ENCODE data around the gene ABCA3. TPM values are rescaled to one million over a fixed set of nuclear protein-coding genes. Genes with fewer than 3 reads are reported as not detected.

ABCA3 gene
- total and polyA plus RNA-seq, 2 experiments from 2014 or later: 3.0 to 4.1 TPM

- TF ChIP-seq ETS1 (IDR thresholded peaks at IDR 0.05): no peak
- TF ChIP-seq EZH2 (IDR thresholded peaks at IDR 0.05; ENCODE audit: low read depth, unreplicated experiment): no peak
- no peak for TF ChIP-seq CREB1 (CRISPR knock-in tag; IDR thresholded peaks at IDR 0.05; ENCODE audit: low read depth)
- no peak for TF ChIP-seq JUNB (IDR thresholded peaks at IDR 0.05; ENCODE audit: unreplicated experiment)
- no peak for TF ChIP-seq ZNF331 (CRISPR knock-in tag; IDR thresholded peaks at IDR 0.05; ENCODE audit: low read depth)
- no peak for TF ChIP-seq NANOG (IDR thresholded peaks at IDR 0.05; ENCODE audit: borderline replicate concordance)
Measured at GRCh38 chr16:2253293-2253692, 87.2 kb downstream of the ABCA3 start (continued).

GRCh38 chr16:2252806-2253148 lies 87.8 kb downstream of the ABCA3 start:
- H3K4me3 Mint-ChIP-seq: peak overlapping the region; percentile 12; the same call in 2 of the 3 replicates
- peak overlapping the region; percentile 27; the same call in 1 of the 2 replicates for H3K27ac Mint-ChIP-seq
- peaks cover 77% of the 10 kb centered on the region for H3K36me3 Mint-ChIP-seq (ENCODE audit: low read depth)
- peak overlapping the region; percentile 23; the same call in 1 of the 2 replicates for H3K4me2 ChIP-seq
- H3K4me1 ChIP-seq (ENCODE audit: insufficient read depth): peaks cover 11% of the 10 kb centered on the region; the same call in 1 of the 2 replicates
- H3K27ac ChIP-seq (ENCODE audit: low read depth): peak overlapping the region; percentile 97
- H2AFZ ChIP-seq: no peak overlapping the region
- DNase-seq (ENCODE audit: low spot score) (no peak), ATAC-seq (no peak)
- peaks cover 40% of the 10 kb centered on the region for H3K79me2 ChIP-seq (replicated peaks; ENCODE audit: insufficient read depth)
- H3K4me3 ChIP-seq: no peak overlapping the region
- no peaks in the 10 kb centered on the region for H3K27me3 ChIP-seq (ENCODE audit: insufficient read depth)
- H3K36me3 ChIP-seq (ENCODE audit: insufficient read depth): peaks cover 34% of the 10 kb centered on the region
- no peaks in the 10 kb centered on the region for H3K9me2 ChIP-seq (ENCODE audit: insufficient read depth)
- H3K27me3 Mint-ChIP-seq (ENCODE audit: insufficient read depth, low read depth, poor library complexity): peaks cover 12% of the 10 kb centered on the region
- H3K9me3 Mint-ChIP-seq: no peaks in the 10 kb centered on the region
- peaks cover 28% of the 10 kb centered on the region for H4K20me1 ChIP-seq (replicated peaks; ENCODE audit: insufficient read depth)
- H3K4me1 Mint-ChIP-seq: peaks cover 12% of the 10 kb centered on the region
- H3F3A ChIP-seq (replicated peaks; ENCODE audit: low read depth): peaks cover 58% of the 10 kb centered on the region
- TF ChIP-seq CREB1 (CRISPR knock-in tag; IDR thresholded peaks at IDR 0.05; ENCODE audit: low read depth) (no peak), ZNF331 (CRISPR knock-in tag; IDR thresholded peaks at IDR 0.05; ENCODE audit: low read depth) (no peak), POLR2AphosphoS5 (IDR thresholded peaks at IDR 0.05; ENCODE audit: low read depth) (no peak), ZNF114 (CRISPR knock-in tag; IDR thresholded peaks at IDR 0.05) (no peak), STAT1 (IDR thresholded peaks at IDR 0.05; ENCODE audit: unreplicated experiment) (no peak), NANOG (IDR thresholded peaks at IDR 0.05; ENCODE audit: borderline replicate concordance) (no peak), CTCF (conservative IDR thresholded peaks at IDR 0.05; ENCODE audit: low read depth in 2 of 2) (no peak), EZH2 (IDR thresholded peaks at IDR 0.05; ENCODE audit: low read depth, unreplicated experiment) (no peak)
- TF ChIP-seq, protein P1, sequence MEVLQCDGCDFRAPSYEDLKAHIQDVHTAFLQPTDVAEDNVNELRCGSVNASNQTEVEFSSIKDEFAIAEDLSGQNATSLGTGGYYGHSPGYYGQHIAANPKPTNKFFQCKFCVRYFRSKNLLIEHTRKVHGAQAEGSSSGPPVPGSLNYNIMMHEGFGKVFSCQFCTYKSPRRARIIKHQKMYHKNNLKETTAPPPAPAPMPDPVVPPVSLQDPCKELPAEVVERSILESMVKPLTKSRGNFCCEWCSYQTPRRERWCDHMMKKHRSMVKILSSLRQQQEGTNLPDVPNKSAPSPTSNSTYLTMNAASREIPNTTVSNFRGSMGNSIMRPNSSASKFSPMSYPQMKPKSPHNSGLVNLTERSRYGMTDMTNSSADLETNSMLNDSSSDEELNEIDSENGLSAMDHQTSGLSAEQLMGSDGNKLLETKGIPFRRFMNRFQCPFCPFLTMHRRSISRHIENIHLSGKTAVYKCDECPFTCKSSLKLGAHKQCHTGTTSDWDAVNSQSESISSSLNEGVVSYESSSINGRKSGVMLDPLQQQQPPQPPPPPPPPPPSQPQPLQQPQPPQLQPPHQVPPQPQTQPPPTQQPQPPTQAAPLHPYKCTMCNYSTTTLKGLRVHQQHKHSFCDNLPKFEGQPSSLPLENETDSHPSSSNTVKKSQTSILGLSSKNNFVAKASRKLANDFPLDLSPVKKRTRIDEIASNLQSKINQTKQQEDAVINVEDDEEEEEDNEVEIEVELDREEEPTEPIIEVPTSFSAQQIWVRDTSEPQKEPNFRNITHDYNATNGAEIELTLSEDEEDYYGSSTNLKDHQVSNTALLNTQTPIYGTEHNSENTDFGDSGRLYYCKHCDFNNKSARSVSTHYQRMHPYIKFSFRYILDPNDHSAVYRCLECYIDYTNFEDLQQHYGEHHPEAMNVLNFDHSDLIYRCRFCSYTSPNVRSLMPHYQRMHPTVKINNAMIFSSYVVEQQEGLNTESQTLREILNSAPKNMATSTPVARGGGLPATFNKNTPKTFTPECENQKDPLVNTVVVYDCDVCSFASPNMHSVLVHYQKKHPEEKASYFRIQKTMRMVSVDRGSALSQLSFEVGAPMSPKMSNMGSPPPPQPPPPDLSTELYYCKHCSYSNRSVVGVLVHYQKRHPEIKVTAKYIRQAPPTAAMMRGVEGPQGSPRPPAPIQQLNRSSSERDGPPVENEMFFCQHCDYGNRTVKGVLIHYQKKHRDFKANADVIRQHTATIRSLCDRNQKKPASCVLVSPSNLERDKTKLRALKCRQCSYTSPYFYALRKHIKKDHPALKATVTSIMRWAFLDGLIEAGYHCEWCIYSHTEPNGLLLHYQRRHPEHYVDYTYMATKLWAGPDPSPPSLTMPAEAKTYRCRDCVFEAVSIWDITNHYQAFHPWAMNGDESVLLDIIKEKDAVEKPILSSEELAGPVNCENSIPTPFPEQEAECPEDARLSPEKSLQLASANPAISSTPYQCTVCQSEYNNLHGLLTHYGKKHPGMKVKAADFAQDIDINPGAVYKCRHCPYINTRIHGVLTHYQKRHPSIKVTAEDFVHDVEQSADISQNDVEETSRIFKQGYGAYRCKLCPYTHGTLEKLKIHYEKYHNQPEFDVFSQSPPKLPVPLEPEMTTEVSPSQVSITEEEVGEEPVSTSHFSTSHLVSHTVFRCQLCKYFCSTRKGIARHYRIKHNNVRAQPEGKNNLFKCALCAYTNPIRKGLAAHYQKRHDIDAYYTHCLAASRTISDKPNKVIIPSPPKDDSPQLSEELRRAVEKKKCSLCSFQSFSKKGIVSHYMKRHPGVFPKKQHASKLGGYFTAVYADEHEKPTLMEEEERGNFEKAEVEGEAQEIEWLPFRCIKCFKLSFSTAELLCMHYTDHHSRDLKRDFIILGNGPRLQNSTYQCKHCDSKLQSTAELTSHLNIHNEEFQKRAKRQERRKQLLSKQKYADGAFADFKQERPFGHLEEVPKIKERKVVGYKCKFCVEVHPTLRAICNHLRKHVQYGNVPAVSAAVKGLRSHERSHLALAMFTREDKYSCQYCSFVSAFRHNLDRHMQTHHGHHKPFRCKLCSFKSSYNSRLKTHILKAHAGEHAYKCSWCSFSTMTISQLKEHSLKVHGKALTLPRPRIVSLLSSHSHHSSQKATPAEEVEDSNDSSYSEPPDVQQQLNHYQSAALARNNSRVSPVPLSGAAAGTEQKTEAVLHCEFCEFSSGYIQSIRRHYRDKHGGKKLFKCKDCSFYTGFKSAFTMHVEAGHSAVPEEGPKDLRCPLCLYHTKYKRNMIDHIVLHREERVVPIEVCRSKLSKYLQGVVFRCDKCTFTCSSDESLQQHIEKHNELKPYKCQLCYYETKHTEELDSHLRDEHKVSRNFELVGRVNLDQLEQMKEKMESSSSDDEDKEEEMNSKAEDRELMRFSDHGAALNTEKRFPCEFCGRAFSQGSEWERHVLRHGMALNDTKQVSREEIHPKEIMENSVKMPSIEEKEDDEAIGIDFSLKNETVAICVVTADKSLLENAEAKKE (CRISPR knock-in tag; IDR thresholded peaks at IDR 0.05): no peak
- TF ChIP-seq, protein P2, sequence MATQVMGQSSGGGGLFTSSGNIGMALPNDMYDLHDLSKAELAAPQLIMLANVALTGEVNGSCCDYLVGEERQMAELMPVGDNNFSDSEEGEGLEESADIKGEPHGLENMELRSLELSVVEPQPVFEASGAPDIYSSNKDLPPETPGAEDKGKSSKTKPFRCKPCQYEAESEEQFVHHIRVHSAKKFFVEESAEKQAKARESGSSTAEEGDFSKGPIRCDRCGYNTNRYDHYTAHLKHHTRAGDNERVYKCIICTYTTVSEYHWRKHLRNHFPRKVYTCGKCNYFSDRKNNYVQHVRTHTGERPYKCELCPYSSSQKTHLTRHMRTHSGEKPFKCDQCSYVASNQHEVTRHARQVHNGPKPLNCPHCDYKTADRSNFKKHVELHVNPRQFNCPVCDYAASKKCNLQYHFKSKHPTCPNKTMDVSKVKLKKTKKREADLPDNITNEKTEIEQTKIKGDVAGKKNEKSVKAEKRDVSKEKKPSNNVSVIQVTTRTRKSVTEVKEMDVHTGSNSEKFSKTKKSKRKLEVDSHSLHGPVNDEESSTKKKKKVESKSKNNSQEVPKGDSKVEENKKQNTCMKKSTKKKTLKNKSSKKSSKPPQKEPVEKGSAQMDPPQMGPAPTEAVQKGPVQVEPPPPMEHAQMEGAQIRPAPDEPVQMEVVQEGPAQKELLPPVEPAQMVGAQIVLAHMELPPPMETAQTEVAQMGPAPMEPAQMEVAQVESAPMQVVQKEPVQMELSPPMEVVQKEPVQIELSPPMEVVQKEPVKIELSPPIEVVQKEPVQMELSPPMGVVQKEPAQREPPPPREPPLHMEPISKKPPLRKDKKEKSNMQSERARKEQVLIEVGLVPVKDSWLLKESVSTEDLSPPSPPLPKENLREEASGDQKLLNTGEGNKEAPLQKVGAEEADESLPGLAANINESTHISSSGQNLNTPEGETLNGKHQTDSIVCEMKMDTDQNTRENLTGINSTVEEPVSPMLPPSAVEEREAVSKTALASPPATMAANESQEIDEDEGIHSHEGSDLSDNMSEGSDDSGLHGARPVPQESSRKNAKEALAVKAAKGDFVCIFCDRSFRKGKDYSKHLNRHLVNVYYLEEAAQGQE (IDR thresholded peaks at IDR 0.05; ENCODE audit: unreplicated experiment): no peak
